ENCODE measurements around the gene NME8.
"Not testable (repeated sequence)": the region's sequence is repeated elsewhere in the genome, so short reads cannot be mapped to it uniquely, and the experiment has no call there.

Gene NME8

GRCh38 chr7:37848297-37848696 is at the start of gene NME8:
Gene NME8 (plus strand): TSS chr7:37848597. CDS start chr7:37850267, 1,670 bp downstream.
- H3K27ac Mint-ChIP-seq: no peak within 1 kb of the TSS
- peaks cover 20% of the 10 kb centered on the region for H3K27me3 Mint-ChIP-seq (ENCODE audit: low read depth, poor library complexity)
- H3K9me3 Mint-ChIP-seq: peaks cover 20% of the 10 kb centered on the region
- no peak within 1 kb of the TSS for H3K4me3 Mint-ChIP-seq
- H3K4me1 Mint-ChIP-seq: no peaks in the 10 kb centered on the region
- TF ChIP-seq CTCF (IDR thresholded peaks at IDR 0.05): no peak
- DNase-seq: no peak
- H3K36me3 Mint-ChIP-seq (ENCODE audit: low read depth): no peaks in the 10 kb centered on the region

- TF ChIP-seq CTCF (IDR thresholded peaks at IDR 0.05): no peak
- Mint-ChIP-seq H3K4me3 (no peak overlapping the region), H3K27me3 (ENCODE audit: low read depth, poor library complexity) (peaks cover 10% of the 10 kb centered on the region), H3K4me1 (peaks cover 10% of the 10 kb centered on the region), H3K36me3 (ENCODE audit: low read depth) (no peaks in the 10 kb centered on the region), H3K27ac (no peak overlapping the region), H3K9me3 (peaks cover 23% of the 10 kb centered on the region)
- no peak for DNase-seq
These were observed 42.2 kb upstream of the NME8 start for GRCh38 chr7:37806152-37806551.

GRCh38 chr7:37812161-37812580 is 36.2 kb upstream of the NME8 start:
- H3K4me1 Mint-ChIP-seq; H3K27ac Mint-ChIP-seq; DNase-seq; H3K27me3 Mint-ChIP-seq (ENCODE audit: low read depth, poor library complexity); H3K4me3 Mint-ChIP-seq; H3K36me3 Mint-ChIP-seq (ENCODE audit: low read depth): not testable (repeated sequence)
- H3K9me3 Mint-ChIP-seq: peaks cover 13% of the 10 kb centered on the region

- H3K9me3 Mint-ChIP-seq: peaks cover 21% of the 10 kb centered on the region
- H3K4me3 Mint-ChIP-seq: no peak overlapping the region
- H3K36me3 Mint-ChIP-seq (ENCODE audit: low read depth): no peaks in the 10 kb centered on the region
- no peak for TF ChIP-seq CTCF (IDR thresholded peaks at IDR 0.05)
- DNase-seq: no peak
- no peak overlapping the region for H3K27ac Mint-ChIP-seq
- peaks cover 6% of the 10 kb centered on the region for H3K27me3 Mint-ChIP-seq (ENCODE audit: low read depth, poor library complexity)
- H3K4me1 Mint-ChIP-seq: no peaks in the 10 kb centered on the region
These were observed 32.6 kb upstream of the NME8 start for GRCh38 chr7:37815671-37816371.

GRCh38 chr7:37816922-37817590 is 31.3 kb upstream of the NME8 start:
- no peak for TF ChIP-seq CTCF (IDR thresholded peaks at IDR 0.05)
- DNase-seq: no peak
- Mint-ChIP-seq H3K27ac (no peak overlapping the region), H3K36me3 (ENCODE audit: low read depth) (no peaks in the 10 kb centered on the region), H3K9me3 (peaks cover 29% of the 10 kb centered on the region), H3K4me1 (no peaks in the 10 kb centered on the region), H3K27me3 (ENCODE audit: low read depth, poor library complexity) (peaks cover 6% of the 10 kb centered on the region), H3K4me3 (no peak overlapping the region)

GRCh38 chr7:37817591-37817960 is 30.8 kb upstream of the NME8 start:
- H3K9me3 Mint-ChIP-seq: peaks cover 34% of the 10 kb centered on the region
- H3K4me3 Mint-ChIP-seq: no peak overlapping the region
- peaks cover 4% of the 10 kb centered on the region for H3K36me3 Mint-ChIP-seq (ENCODE audit: low read depth)
- no peak overlapping the region for H3K27ac Mint-ChIP-seq
- TF ChIP-seq CTCF (IDR thresholded peaks at IDR 0.05): no peak
- peaks cover 9% of the 10 kb centered on the region for H3K27me3 Mint-ChIP-seq (ENCODE audit: low read depth, poor library complexity)
- no peaks in the 10 kb centered on the region for H3K4me1 Mint-ChIP-seq
- DNase-seq: no peak

Measured in nephron progenitor cell (in vitro differentiated cells).